ENCODE data around the gene POLA1. TPM values are rescaled to one million over a fixed set of nuclear protein-coding genes. Genes with fewer than 3 reads are reported as not detected.

Gene POLA1
- total and polyA plus RNA-seq, 2 of the 4 experiments (the other 2 are of a cell fraction) = 4.0 to 15.1 TPM

DNA sequence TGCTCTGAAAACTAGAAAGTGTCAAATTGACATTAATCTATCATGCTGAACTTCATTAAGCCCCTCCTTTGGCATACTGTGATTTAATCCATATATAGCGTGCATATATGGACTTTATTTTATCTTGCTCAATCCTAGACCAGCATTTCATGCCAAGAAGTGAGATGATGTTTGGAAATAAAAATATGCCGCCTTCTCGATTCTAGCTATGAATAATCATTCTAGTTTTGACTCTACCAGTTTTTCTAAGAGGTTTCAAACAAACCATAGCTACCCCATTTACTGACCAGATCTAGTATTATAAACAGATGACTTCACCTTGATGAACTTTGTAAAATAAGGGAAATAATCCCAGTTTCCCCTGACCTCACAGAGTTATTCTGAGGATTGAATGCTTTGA lies 227.1 kb downstream of the POLA1 start:
- Histone ChIP-seq H4K5ac (ENCODE audit: low read depth, low read length) (no peak overlapping the region), H3K36me3 (ENCODE audit: control insufficient read depth, insufficient read depth, low read length) (no peaks in the 10 kb centered on the region), H3K27ac (ENCODE audit: insufficient read depth, low read length) (no peak overlapping the region), H2BK5ac (ENCODE audit: low read depth, low read length, poor library complexity, severe bottlenecking) (no peak overlapping the region), H3K79me1 (ENCODE audit: low read depth in 1 of 2, low read length in 2 of 2) (no peaks in the 10 kb centered on the region), H3K27me3 (ENCODE audit: control insufficient read depth, insufficient read depth, low read length) (no peaks in the 10 kb centered on the region; the same call in 1 of the 2 replicates), H3K18ac (ENCODE audit: low read depth, low read length) (no peak overlapping the region), H3K56ac (ENCODE audit: extremely low read depth, insufficient read depth, low read length) (no peak overlapping the region), H3K4ac (ENCODE audit: low read depth, low read length) (no peak overlapping the region), H3K4me1 (ENCODE audit: control insufficient read depth, insufficient read depth, low read length) (no peaks in the 10 kb centered on the region), H4K20me1 (ENCODE audit: insufficient read depth, low read length) (no peaks in the 10 kb centered on the region), H3K4me2 (ENCODE audit: low read depth, low read length) (no peak overlapping the region), H2BK120ac (ENCODE audit: low read depth, low read length) (no peak overlapping the region), H3K9me1 (ENCODE audit: insufficient read depth, low read length) (no peaks in the 10 kb centered on the region), H3K23ac (ENCODE audit: low read depth, low read length) (no peak overlapping the region), H2AK9ac (replicated peaks; ENCODE audit: low read depth, low read length, poor library complexity) (no peak overlapping the region), H4K91ac (ENCODE audit: insufficient read depth, low read depth, low read length) (no peak overlapping the region), H3K9me3 (ENCODE audit: control insufficient read depth, insufficient read depth, low read length) (no peaks in the 10 kb centered on the region), H3K9ac (ENCODE audit: low read depth, low read length) (no peak overlapping the region), H2BK15ac (ENCODE audit: low read depth, low read length) (no peak overlapping the region), H2BK20ac (ENCODE audit: low read depth, low read length) (no peak overlapping the region), H3K4me3 (ENCODE audit: insufficient read depth, low read depth, low read length) (no peak overlapping the region), H2AFZ (replicated peaks; ENCODE audit: low read length, poor library complexity) (no peak overlapping the region), H3K14ac (replicated peaks; ENCODE audit: low read depth, low read length) (no peak overlapping the region), H4K8ac (ENCODE audit: low read depth in 2 of 2, low read length in 2 of 2) (no peak overlapping the region), H2AK5ac (ENCODE audit: low read depth, low read length) (no peak overlapping the region)
- POLR2A ChIA-PET (ENCODE audit: unreplicated experiment) = no interaction called here
- dilution Hi-C loops (cut with HindIII; ENCODE audit: low sequenced_read_pairs, unreplicated experiment) (no loop called here), intact Hi-C loops (cut with micrococcal nuclease) (no loop called here), in situ Hi-C loops (cut with MboI; ENCODE audit: low sequenced_read_pairs) (no loop called here)
- no TSS peak for BruUV-seq (replicated peaks)
- no CpG with 5 or more reads among the region's 3 CpGs for WGBS, 2 experiments (ENCODE audit: extremely low coverage in 2 of 2, insufficient read length in 1 of 2)
- ATAC-seq (ENCODE audit: low read depth) (no peak), DNase-seq (no peak)
- TF ChIP-seq RFX5 (IDR thresholded peaks at IDR 0.05; ENCODE audit: low read depth, low read length) (no peak), NFE2L2 (IDR thresholded peaks at IDR 0.05; ENCODE audit: low read depth, low read length) (no peak), POLR2A (IDR thresholded peaks at IDR 0.05; ENCODE audit: low read depth, low read length) (no peak), MAZ (IDR thresholded peaks at IDR 0.05; ENCODE audit: borderline replicate concordance, low read depth, low read length) (no peak), FOS (IDR thresholded peaks at IDR 0.05; ENCODE audit: low read depth, low read length) (no peak), MXI1 (IDR thresholded peaks at IDR 0.05; ENCODE audit: borderline replicate concordance, low read depth, low read length) (no peak), CHD1 (IDR thresholded peaks at IDR 0.05; ENCODE audit: low read depth, low read length) (no peak), RCOR1 (IDR thresholded peaks at IDR 0.05; ENCODE audit: insufficient replicate concordance, low read length) (no peak), BHLHE40 (IDR thresholded peaks at IDR 0.05; ENCODE audit: low read depth, low read length) (no peak), RAD21 (IDR thresholded peaks at IDR 0.05; ENCODE audit: low read length) (no peak), MAFK (IDR thresholded peaks at IDR 0.05; ENCODE audit: low read depth, low read length) (no peak), CEBPB (IDR thresholded peaks at IDR 0.05; ENCODE audit: low read depth, low read length) (no peak), SMC3 (IDR thresholded peaks at IDR 0.05; ENCODE audit: low read depth, low read length) (no peak)
- TF ChIP-seq, protein P1, sequence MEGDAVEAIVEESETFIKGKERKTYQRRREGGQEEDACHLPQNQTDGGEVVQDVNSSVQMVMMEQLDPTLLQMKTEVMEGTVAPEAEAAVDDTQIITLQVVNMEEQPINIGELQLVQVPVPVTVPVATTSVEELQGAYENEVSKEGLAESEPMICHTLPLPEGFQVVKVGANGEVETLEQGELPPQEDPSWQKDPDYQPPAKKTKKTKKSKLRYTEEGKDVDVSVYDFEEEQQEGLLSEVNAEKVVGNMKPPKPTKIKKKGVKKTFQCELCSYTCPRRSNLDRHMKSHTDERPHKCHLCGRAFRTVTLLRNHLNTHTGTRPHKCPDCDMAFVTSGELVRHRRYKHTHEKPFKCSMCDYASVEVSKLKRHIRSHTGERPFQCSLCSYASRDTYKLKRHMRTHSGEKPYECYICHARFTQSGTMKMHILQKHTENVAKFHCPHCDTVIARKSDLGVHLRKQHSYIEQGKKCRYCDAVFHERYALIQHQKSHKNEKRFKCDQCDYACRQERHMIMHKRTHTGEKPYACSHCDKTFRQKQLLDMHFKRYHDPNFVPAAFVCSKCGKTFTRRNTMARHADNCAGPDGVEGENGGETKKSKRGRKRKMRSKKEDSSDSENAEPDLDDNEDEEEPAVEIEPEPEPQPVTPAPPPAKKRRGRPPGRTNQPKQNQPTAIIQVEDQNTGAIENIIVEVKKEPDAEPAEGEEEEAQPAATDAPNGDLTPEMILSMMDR (conservative IDR thresholded peaks at IDR 0.05; ENCODE audit: low read depth, low read length) = no peak
- TF ChIP-seq, protein P2, sequence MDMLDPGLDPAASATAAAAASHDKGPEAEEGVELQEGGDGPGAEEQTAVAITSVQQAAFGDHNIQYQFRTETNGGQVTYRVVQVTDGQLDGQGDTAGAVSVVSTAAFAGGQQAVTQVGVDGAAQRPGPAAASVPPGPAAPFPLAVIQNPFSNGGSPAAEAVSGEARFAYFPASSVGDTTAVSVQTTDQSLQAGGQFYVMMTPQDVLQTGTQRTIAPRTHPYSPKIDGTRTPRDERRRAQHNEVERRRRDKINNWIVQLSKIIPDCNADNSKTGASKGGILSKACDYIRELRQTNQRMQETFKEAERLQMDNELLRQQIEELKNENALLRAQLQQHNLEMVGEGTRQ (IDR thresholded peaks at IDR 0.05; ENCODE audit: low read depth, low read length) = no peak
- TF ChIP-seq, protein P3, sequence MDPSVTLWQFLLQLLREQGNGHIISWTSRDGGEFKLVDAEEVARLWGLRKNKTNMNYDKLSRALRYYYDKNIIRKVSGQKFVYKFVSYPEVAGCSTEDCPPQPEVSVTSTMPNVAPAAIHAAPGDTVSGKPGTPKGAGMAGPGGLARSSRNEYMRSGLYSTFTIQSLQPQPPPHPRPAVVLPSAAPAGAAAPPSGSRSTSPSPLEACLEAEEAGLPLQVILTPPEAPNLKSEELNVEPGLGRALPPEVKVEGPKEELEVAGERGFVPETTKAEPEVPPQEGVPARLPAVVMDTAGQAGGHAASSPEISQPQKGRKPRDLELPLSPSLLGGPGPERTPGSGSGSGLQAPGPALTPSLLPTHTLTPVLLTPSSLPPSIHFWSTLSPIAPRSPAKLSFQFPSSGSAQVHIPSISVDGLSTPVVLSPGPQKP (IDR thresholded peaks at IDR 0.05; ENCODE audit: borderline replicate concordance, low read depth, low read length) = no peak
- CTCF ChIA-PET = no interaction called here

All from IMR-90 (cell line).